HepG2 (cell line): ENCODE results near the gene TNS1. TPM values are rescaled to one million over a fixed set of nuclear protein-coding genes. Genes with fewer than 3 reads are reported as not detected.

Experiments used
- ATF5 ChIP-seq: sonication (generic); formaldehyde crosslinking; IDR thresholded peaks from 2 replicates; pipeline ENCODE4 v1.4.0; 2020; ENCODE audit warnings: mild to moderate bottlenecking, low read depth, missing genetic modification reagents
- ELF3 ChIP-seq: IDR thresholded peaks from 2 replicates; pipeline ENCODE4 v1.6.1; 2016; ENCODE audit warnings: missing genetic modification reagents, missing compliant biosample characterization
- GABPA ChIP-seq, 2 experiments: IDR thresholded peaks; 2 replicates each; pipeline ENCODE4 v1.6.1; 2011 to 2016; ENCODE audit warnings: low read depth in 2 of 2, low read length in 1 of 2, missing biosample characterization in 1 of 2, missing genetic modification characterization in 1 of 2
- MLXIP ChIP-seq: sonication (generic); formaldehyde crosslinking; IDR thresholded peaks from 2 replicates; pipeline ENCODE4 v1.9.0; 2021; ENCODE audit warnings: missing genetic modification reagents, borderline replicate concordance
- PAX8 ChIP-seq: sonication (generic); formaldehyde crosslinking; IDR thresholded peaks from 2 replicates; pipeline ENCODE4 v1.8.0; 2022; ENCODE audit warnings: mild to moderate bottlenecking, missing genetic modification reagents, borderline replicate concordance
- PPARG ChIP-seq: conservative IDR thresholded peaks from 2 replicates; pipeline ENCODE4 v1.6.1; 2016; ENCODE audit warnings: missing biosample characterization, missing genetic modification reagents
- RBFOX2 ChIP-seq: fragments of 200-400 bp; formaldehyde crosslinking; IDR thresholded peaks from 2 replicates; pipeline ENCODE4 v1.6.1; 2017; ENCODE audit warnings: low read depth, mild to moderate bottlenecking, low read length
- RBM39 ChIP-seq: fragments of 200-400 bp; formaldehyde crosslinking; IDR thresholded peaks from one replicate; pipeline ENCODE4 v1.6.1; 2018; ENCODE audit warnings: antibody characterized with exemption, mild to moderate bottlenecking, low read depth, low read length; ENCODE audit not compliant: poor library complexity, severe bottlenecking
- TRAFD1 ChIP-seq: sonication (generic); formaldehyde crosslinking; IDR thresholded peaks from 2 replicates; pipeline ENCODE4 v1.5.1; 2020; ENCODE audit warnings: missing genetic modification reagents, mild to moderate bottlenecking, borderline replicate concordance
- ZNF143 ChIP-seq: sonication (generic); formaldehyde crosslinking; IDR thresholded peaks from 2 replicates; pipeline ENCODE4 v1.4.0; 2020; ENCODE audit warnings: missing genetic modification reagents
- ZNF558 ChIP-seq: sonication (generic); formaldehyde crosslinking; IDR thresholded peaks from 2 replicates; pipeline ENCODE4 v1.9.0; 2022; ENCODE audit warnings: mild to moderate bottlenecking, missing genetic modification reagents, borderline replicate concordance
- ZNF574 ChIP-seq: sonication (generic); formaldehyde crosslinking; IDR thresholded peaks from 2 replicates; pipeline ENCODE4 v1.4.0; 2020; ENCODE audit warnings: missing genetic modification reagents
- ZNF749 ChIP-seq: sonication (generic); formaldehyde crosslinking; IDR thresholded peaks from 2 replicates; pipeline ENCODE4 v1.8.0; 2022; ENCODE audit warnings: mild to moderate bottlenecking, missing genetic modification reagents, moderate library complexity, borderline replicate concordance
- polyA plus RNA-seq, 8 experiments: library from polyadenylated mRNA; depleted of rRNA in 3 of 8; stranded (reverse) in 7 of 8; unstranded in 1 of 8; fragments of >200 nt; fragmentation: Illumina TruSeq in 4 of 8; extraction: Trizol in 4 of 8; gene quantifications; 2 replicates each; pipeline versions ENCODE4 v1.2.1 to v1.2.3, GENCODE V29; 2011 to 2016; ENCODE audit warnings: low read depth in 4 of 8, missing spikeins in 1 of 8, mixed read lengths in 1 of 8; ENCODE audit not compliant: insufficient read depth in 1 of 8
- total RNA-seq, 5 experiments: library from RNA; depleted of rRNA; stranded (reverse); fragments of >200 nt; fragmentation: Illumina TruSeq; extraction: Trizol; gene quantifications; 2 replicates each; pipeline ENCODE4 v1.2.3, GENCODE V29; 2016; ENCODE audit warnings: low read depth in 1 of 5
- TF ChIP-seq, protein P1 (sequence below): IDR thresholded peaks from 2 replicates; pipeline ENCODE4 v1.6.1; 2016; ENCODE audit warnings: missing biosample characterization, missing genetic modification reagents, low read depth
- TF ChIP-seq, protein P2 (sequence below): sonication (generic); formaldehyde crosslinking; IDR thresholded peaks from 2 replicates; pipeline ENCODE4 v1.5.0; 2020; ENCODE audit warnings: missing genetic modification reagents, mild to moderate bottlenecking, borderline replicate concordance

TNS1 gene
- total and polyA plus RNA-seq, 2 of the 13 experiments (the other 11 are each of a cell fraction or from before 2014, with no cell fraction given): 1.9 to 118 TPM

DNA sequence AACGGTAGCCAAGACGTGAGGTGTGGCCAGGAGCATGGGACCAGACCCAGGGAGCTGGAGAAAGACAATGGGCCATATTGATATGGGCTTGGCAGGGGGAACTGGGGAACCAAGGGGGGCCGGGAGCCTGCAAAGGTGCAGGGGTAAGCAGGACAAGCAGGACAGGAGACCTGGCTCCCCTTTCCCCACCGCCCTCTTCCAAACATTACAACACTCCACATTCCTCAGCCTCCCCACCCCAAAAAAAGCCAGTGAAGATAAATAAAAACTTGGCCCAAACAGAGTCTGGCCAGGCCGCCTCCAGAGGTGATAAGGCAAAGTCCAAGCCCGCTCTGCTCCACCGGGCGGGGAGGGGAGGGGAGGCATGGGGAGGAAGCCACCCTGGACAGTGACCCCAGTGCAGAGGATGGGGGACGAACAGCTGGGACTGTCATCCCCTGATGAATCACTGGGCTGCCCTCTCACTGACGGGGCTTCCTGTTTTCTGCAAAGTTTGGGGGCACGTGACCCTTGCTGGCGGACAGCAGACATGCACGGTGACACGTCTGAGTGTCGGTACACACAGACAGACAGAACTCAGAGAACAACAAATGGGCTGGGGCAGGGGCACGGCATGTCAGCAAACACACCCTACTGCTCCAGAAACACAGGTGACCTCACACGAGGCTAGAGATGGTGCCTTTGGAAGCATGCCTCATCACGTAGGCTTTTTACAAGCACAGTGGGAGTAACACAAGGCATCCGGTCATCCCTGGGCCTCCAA is 100.2 kb downstream of the TNS1 start (continued):
- TF ChIP-seq RBM39: peak; percentile 85
- no peak for TF ChIP-seq GABPA (IDR thresholded peaks at IDR 0.05; ENCODE audit: low read depth, low read length)
- no peak for TF ChIP-seq GABPA (CRISPR knock-in tag; IDR thresholded peaks at IDR 0.05; ENCODE audit: low read depth)
- peak; percentile 98 for TF ChIP-seq TRAFD1
- TF ChIP-seq, protein P1, sequence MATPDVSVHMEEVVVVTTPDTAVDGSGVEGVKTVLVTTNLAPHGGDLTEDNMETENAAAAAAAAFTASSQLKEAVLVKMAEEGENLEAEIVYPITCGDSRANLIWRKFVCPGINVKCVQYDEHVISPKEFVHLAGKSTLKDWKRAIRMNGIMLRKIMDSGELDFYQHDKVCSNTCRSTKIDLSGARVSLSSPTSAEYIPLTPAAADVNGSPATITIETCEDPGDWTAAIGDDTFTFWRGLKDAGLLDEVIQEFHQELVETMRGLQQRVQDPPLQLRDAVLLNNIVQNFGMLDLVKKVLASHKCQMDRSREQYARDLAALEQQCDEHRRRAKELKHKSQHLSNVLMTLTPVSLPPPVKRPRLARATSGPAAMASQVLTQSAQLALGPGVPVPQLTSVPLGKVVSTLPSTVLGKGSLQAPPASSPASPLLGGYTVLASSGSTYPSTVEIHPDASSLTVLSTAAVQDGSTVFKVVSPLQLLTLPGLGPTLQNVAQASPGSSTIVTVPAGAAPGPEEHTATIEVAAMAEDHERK (CRISPR knock-in tag): no peak
- peak; percentile 85; the same call in 1 of the 2 replicates for TF ChIP-seq ZNF749 (CRISPR knock-in tag)
- TF ChIP-seq RBFOX2: peak; percentile 68
- TF ChIP-seq ZNF574 (CRISPR knock-in tag): peak; percentile 93
- TF ChIP-seq ATF5 (CRISPR knock-in tag): peak; percentile 77; the same call in 1 of the 2 replicates
- peak; percentile 58; the same call in 1 of the 2 replicates for TF ChIP-seq ZNF143
- TF ChIP-seq PAX8: no peak
- TF ChIP-seq ELF3 (CRISPR knock-in tag): peak; percentile 99
- TF ChIP-seq, protein P2, sequence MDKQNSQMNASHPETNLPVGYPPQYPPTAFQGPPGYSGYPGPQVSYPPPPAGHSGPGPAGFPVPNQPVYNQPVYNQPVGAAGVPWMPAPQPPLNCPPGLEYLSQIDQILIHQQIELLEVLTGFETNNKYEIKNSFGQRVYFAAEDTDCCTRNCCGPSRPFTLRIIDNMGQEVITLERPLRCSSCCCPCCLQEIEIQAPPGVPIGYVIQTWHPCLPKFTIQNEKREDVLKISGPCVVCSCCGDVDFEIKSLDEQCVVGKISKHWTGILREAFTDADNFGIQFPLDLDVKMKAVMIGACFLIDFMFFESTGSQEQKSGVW: no peak; the same call in 1 of the 2 replicates
- TF ChIP-seq ZNF558 (CRISPR knock-in tag): peak; percentile 70; the same call in 1 of the 2 replicates
- 0 out of 2 replicates have a peak, but pooled peaks have one; percentile 19 for TF ChIP-seq MLXIP (CRISPR knock-in tag)
- TF ChIP-seq PPARG (CRISPR knock-in tag): peak; percentile 90
